Measurements from ENCODE around the gene RCSD1. TPM values are rescaled to one million over a fixed set of nuclear protein-coding genes. Genes with fewer than 3 reads are reported as not detected.
"Not testable (repeated sequence)": the region's sequence is repeated elsewhere in the genome, so short reads cannot be mapped to it uniquely, and the experiment has no call there.

RCSD1 gene, protein sequence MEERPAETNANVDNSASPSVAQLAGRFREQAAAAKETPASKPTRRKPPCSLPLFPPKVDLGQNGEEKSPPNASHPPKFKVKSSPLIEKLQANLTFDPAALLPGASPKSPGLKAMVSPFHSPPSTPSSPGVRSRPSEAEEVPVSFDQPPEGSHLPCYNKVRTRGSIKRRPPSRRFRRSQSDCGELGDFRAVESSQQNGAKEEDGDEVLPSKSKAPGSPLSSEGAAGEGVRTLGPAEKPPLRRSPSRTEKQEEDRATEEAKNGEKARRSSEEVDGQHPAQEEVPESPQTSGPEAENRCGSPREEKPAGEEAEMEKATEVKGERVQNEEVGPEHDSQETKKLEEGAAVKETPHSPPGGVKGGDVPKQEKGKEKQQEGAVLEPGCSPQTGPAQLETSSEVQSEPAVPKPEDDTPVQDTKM
- polyA plus RNA-seq (ENCODE audit: insufficient read length): 52.9 TPM

DNA sequence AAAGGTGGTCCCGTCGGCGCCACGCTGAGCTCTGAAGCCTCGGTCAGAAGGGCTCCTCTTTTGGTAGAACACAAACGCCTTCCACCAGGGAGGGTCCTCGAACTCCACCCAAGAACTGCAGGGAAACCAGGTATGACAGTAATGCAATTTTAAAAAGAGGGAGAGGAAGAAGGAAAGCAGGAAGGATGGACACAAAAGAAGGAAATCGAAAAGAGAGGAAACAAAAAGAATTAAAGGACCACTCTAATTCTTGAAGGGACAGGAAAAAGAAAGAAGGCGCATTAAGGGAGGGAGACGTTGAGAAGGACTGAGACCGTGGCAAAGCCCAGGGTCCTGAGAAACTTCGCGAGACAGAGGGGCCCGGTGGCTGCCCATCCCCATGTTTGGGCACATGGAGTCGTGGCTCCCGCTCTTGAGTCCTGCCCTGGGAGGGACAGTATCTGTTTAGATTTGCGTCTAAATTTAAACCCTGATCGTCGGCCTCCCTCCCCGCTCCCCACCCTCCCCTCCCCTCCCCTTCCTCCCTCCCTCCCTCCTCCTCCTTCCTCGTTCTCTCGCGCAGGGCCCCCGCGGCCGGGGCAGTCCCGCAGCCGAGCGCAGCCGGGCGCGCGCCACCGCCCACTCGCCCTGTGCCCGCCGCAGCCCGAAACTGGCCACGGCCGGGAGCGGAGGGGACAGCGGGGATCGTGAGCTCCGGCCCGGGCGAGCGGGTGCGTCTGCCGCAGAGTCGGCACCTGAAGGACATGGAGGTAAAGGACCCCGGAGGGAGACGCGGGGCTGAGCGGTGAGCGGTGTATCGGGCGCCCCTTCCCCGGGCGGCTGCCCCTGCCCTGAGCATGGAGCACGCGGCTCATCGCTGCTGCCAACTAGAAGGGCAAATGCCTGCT is at the start of gene RCSD1:
Gene RCSD1 (plus strand): TSS at position 552 of the 887 bp plus-strand sequence. CDS start 192 bp downstream, at position 744.
- DNase-seq (ENCODE audit: low read depth): no peak

DNA sequence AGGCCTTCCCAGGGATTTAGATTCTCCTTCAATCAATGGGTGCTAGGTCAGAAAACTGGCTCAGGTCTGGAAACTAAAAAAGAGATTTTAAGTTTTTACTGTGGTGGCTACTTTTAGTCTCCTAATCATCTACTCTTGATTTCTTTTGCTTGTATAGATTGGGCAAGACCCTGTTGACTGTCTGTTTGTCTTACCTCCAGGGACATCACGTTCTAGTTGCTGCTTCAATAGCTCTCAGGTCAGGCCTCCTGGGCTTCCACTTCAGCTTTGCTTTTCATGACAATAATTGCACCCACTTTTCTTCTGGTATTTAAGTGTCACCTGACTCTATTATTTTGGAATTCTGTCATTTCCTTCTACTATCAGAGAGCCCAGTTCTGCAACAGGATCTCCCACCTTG is 48.0 kb upstream of the RCSD1 start:
- DNase-seq (ENCODE audit: low read depth): no peak

DNA sequence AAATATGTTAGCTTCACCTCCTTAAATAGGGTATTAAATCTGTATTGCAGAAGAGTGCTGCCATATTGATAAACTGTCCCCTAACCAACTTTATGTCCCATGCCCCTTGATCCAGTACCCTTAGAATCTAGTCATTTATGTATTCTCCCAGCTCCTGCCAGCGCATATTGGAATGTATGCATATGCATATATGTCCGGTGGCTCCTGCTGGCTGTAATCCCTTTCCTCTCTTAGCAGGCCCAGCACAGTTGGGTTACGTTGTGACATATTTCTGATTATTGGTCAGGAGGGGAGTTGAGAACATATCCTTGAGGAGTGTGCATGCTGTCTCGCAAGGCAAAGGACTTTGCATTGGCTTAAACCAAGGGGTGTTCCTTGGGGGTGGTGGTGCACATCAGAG is 47.3 kb upstream of the RCSD1 start:
- no peak for DNase-seq (ENCODE audit: low read depth)

DNA sequence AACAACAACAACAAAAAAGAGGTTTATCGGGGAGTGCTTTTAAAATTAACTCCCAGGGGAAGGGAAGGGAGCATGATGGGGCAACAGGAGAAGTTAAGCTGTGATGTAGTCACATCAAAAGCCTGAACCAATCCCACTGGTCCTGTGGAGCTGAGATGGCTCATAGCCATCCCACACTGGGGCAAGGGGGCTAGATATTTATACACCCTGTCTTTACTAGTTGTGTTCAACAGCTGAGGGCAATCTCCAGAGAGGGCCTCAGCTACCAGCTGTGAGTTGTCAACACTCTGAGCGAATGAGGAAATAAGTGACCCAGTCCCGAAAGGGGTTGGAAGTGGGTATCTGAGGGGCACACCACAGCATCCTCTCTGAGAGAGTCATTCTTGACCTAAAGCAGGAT is 45.5 kb upstream of the RCSD1 start:
- DNase-seq (ENCODE audit: low read depth): no peak

DNA sequence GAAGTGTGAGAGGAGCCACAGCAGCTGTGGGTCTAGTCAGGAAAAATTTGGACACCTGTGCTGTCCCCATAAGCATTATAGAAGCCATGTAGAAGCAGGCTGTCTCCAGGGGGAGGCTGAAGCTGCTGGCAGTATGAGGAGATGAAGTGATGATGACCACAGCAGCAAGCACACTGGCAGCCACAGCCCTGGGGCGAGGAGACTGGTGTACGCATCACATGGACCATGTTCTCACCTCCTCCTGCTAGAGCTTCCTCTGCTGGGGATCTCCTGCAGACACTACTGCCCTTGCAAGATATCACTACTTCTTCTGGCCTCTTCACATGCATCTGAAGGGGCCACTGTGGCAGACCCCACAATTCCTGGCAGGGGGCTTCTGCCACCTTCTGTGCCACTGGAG is 42.7 kb upstream of the RCSD1 start:
- DNase-seq (ENCODE audit: low read depth): no peak

DNA sequence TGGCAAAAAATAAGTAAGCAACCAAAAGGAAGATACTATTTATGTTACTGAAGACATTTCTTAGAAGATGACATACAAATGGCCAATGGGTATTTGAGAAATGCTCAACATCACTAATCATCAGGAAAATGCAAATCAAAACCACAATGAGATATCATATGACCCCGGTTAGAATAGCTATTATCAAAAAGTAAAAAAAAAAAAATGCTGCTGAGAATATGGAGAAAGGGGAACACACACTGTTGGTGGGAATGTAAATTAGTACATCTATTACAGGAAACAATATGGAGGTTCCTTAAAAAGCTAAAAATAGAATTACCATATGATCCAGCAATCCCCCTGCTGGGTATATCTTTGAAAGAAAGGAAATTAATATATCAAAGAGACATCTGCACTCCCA is 42.2 kb upstream of the RCSD1 start:
- no peak for DNase-seq (ENCODE audit: low read depth)

DNA sequence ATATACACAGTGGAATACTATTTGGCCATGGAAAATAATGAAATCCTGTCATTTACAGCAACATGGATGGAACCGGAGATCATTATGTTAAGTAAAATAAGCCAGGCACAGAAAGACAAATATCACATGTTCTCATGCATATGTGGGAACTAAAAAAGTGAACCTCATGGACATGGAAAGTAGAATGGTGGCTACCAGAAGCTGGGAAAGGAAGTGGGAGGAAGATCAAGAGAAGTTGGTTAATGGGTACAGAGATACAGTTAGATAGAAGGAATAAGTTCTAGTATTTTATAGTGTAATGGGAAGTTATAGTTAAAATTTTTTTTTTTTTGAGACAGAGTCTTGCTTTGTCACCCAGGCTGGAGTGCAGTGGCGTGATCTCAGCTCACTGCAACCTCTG is 41.7 kb upstream of the RCSD1 start:
- DNase-seq (ENCODE audit: low read depth): no peak

DNA sequence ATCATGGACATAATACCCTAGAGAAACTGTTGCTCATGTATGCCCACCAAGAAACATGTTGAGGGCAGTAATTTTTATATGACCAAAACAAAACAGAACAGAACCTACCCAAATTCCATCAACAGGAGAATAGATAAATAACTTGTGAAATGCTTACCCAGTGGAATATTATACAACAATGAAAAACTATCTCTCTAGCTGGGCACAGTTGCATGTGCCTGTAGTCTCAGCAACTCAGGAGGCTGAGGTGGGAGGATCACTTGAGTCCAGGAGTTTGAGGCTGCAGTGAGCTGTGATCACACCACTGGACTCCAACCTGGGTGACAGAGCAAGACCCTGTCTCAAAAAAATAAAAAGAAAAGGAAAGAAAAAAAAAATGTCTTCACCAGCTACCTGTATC is 37.6 kb upstream of the RCSD1 start:
- DNase-seq (ENCODE audit: low read depth): no peak

DNA sequence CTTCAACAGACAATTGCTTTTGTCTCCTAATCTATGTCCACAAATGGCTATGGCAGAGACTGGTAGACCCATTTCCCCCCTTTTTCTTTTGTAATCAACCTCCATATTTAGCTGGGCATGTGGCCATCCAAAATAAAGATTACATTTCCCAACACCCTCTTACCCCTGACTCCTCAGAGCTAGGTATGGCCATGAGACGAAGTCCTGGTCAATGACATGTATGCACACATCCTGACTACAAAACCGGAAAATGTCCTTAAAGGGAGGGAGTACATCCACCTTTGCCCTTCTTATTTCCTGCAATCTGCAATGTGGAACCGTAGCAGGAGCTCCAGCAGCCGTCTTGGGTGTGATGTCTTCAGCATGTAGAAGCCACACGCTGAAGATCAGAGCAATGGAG is 36.2 kb upstream of the RCSD1 start:
- no peak for DNase-seq (ENCODE audit: low read depth)

DNA sequence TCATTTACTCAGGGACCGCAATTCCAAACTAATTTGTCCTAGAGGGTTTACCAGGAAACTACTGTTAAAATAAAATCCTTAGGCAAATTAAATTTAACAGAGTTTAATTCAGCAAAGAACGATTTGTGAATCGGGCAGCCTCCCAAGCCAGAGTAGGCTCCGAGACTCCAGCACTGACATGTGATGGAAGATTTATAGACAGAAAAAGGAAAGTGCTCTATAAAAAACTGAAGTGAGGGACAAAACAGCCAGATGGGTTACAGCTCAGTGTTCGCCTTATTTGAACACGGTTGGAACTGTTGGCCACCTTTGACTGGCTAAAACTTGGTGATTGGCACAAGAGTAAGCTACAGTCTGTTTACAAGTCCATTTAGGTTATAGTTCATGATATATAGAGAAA is 35.2 kb upstream of the RCSD1 start:
- no peak for DNase-seq (ENCODE audit: low read depth)

DNA sequence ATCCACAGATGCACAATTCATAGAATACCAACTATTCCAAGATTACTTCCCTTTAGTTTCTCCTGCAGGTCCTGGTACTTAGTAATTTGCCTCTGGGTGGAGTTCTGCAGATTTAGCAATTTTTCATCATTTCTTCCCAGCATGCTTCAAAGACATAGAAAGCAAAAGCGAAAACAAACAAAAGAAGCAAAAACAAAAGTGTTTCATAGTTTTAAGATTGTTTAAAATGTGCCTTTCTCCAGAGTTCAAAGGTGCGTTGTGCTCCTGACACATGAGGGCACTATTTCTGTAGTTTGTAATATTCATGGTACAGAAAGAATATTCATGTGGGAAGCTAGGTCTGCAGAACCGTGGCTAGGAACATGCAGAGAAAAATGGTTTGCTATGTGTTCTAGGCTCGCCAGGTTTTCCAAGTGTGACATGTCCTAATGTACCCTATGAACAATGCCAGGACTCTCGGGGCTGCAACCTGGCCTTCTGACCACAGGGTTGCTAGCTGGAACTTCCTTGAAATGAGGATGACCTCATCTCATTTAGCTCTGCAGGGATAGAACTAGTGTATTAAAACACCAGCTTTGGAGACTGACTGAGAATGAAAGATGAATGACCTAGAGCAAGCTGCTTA is 30.0 kb upstream of the RCSD1 start:
- DNase-seq (ENCODE audit: low read depth): no peak

DNA sequence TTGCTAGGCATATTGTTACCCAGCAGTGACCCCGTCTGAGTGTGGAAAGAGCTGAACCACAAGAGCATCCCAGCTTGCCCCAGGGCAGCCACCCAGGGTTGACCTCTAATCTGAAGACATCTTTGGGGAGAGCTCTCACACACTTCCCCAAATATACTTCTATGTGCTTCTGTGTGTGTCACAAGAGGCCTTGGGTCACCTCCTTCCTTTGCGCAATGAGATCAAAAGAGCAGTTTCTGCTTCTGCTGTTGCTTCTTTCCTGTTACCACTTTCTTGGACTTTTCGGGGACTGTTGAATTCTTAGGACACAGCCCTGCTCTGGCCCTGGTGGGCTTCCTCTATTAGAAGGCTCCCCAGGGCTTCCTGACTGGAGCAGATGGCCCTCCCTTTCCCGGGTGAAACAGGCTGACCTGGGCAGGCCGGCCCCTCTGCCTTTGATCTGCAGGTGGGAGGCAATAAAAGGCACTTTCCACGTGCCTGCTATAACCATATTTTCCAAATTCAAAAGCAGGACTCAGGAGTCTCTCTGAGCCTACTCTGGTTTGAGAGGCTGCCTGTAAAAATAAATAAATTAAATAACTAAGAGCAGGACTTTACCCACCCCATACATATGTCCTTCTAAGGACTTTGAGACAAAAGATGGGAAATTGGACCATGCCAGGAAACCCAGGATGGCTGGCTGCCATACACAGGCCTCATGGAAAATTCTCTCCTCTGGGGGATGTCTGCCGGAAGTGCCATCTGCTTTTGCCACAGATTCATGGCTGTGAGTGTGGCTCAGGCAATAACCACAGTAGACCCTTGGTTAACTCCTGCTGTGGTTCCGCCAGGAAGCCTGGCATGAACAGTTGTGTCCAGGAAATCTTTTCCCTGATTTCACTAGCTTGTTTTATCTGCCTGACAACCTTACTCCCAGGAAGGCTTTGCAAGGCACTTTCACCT is 28.3 kb upstream of the RCSD1 start:
- DNase-seq (ENCODE audit: low read depth): no peak

DNA sequence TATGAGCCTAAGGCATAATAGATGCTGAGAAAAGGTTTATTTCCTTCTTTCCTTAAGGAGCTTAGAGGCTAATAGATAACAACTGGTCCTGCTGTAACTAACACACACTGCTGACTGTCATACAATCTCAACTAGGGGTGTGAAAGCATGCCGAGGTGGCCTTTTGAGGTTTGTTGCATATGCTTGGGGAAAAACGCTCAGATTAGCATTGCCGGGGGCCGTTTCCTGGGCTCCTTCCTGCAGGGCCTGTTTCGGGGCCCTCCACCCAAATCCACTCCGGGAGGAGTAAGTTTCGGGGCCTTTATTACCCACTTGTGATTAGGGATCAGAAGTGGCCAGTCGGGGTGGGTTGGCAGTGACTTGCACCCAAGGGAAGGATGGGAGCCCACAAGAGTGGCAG is 27.2 kb upstream of the RCSD1 start:
- no peak for DNase-seq (ENCODE audit: low read depth)

DNA sequence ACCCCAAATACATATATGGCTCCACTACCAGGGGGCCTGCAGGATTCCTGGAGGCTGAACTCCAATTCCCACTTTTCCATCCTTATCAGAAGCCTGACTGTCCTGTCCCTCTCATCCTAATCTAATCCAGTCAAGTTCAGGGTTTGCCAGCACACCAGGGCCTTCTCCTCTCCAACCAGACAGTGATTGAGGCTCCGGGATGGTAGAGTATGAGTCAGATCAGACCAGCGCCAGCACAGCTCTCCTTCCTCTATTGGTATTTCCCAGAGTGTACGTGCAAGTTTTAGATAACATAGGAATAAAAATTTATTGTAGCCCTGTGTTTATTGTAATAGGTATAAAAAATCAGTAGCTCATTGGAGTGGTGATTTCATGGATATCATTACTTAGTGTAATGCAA is 24.5 kb upstream of the RCSD1 start:
- DNase-seq (ENCODE audit: low read depth): no peak

DNA sequence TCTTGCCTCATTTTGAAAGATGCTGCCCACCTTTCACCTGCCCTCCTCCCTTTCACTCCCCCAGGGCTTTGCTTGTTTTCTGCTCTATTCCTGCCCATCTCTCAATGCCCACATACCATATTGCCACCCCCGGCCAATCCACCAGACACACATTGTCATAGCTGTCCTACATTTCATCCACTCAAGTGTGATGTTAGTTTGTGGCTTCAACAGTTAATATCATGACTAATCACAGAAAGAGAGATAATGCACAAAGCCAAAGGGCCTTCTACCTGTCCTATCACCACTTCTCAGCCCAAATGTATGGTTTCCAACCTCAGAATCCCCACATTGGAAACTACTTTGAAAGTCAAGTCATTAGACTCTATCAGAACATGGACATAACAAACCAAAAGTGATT is 18.0 kb upstream of the RCSD1 start:
- DNase-seq (ENCODE audit: low read depth): no peak

DNA sequence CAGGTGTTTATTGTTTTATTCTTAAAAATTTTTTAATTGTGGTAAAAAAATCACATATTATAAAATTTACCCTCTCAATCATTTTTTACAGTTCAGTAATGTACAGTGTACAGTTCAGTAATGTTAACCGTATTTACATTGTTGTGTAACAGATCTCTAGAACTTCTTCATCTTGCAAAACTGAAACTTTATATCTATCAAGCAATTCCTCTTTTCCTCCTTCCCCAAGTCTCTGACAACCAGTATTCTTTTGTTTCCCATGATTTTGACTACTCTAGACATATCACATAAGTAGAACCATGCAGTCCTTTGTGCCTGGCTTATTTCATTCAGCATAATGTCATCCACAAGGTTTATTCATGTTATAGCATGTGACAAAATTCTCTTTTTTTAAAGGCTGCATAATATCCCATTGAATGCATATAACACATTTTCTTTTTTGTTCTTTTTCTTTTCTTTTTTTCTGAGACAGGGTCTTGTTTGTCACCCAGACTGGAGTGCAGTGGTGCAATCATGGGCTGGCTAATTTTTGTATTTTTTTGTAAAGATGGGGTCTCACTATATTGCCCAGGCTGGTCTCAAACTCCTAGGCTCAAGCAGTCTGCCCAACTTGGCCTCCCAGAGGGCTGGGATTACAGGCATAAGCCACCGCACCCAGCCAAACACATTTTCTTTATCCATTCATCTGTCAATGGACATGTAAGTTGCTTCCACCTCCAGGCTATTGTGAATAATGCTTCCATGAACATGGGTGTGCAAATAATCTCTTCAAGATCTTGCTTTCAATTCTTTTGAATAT is 17.2 kb upstream of the RCSD1 start:
- no peak for DNase-seq (ENCODE audit: low read depth)

DNA sequence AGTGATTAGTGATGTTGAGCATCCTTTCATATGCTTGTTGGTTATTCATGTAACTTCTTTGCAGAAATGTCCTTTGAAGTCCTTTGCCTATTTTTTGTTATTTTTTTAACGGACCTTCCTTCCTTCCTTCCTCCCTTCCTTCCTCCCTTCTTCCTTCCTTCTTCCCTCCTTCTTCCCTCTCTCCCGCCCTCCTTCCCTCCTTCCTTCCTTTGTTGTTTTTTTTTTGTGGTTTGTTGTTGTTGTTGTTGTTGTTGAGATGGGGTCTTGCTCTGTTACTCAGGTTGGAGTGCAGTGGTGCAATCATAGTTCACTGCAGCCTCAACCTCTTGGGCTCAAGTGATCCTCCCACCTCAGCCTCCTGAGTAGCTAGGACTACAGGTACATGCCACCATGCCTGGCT is 16.0 kb upstream of the RCSD1 start:
- DNase-seq (ENCODE audit: low read depth): not testable (repeated sequence)

DNA sequence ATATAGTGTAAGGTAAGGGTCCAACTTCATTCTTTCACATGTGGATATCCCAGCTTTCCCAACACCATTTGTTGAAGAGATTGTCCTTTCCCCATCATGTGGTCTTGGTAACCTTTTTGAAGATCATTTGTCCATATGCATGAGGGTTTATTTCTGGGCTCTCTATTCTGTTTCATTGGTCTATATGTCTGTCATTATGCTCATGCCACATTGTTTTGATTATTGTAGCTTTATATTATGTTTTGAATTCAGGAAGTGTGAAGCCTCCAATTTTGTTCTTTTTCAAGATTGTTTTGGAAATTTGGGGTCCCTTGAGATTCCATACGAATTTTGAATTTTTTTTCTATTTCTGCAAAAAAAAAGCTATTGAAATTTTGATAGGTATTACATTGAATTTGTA is 15.2 kb upstream of the RCSD1 start:
- no peak for DNase-seq (ENCODE audit: low read depth)

DNA sequence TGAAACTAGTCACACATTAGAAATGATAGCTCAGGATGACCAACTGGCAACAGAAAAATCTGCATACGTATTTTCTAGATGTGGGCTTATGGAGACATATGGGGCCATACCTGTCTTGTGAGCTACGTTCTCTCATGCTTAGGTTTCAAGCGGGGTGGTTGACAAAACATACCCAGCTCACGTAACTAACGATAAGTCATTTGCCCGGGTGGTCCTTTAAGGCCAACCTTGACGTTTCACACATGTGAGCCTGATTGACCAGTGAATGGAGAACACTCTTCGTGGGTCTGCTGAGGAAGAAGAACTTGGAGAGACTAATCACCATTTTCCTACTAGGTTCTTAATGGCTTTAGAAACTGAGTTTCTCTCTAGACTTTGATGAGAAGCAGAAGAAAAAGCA is 13.5 kb upstream of the RCSD1 start:
- no peak for DNase-seq (ENCODE audit: low read depth)

Data from forelimb muscle (tissue), 1 donor.